IMR-90 (cell line): ENCODE measurements around the gene RFT1. TPM values are rescaled to one million over a fixed set of nuclear protein-coding genes. Genes with fewer than 3 reads are reported as not detected.

ENCODE experiments used
- ATAC-seq: fragments of 200-7000 bp; cut with Tn5 transposase; 2 replicates; pipeline ENCODE4 v1.9.1; 2020; ENCODE audit warnings: low read depth, mild to moderate bottlenecking, moderate library complexity
- BruUV-seq: library from RNA; stranded (reverse); fragments of 400-500 nt; replicated peaks from 2 replicates; lab custom pipeline; 2021; lab: Mats Ljungman, UMichigan
- CTCF ChIA-PET: fragments of 300-600 bp; formaldehyde crosslinking; extraction: SDS; loops from one replicate; lab custom pipeline; 2021; ENCODE audit warnings: antibody characterized with exemption; lab: Yijun Ruan, JAX
- POLR2A ChIA-PET: fragments of 300-600 bp; sonication (Branson Sonifier 250); formaldehyde crosslinking; loops from one replicate; lab custom pipeline; 2022; ENCODE audit warnings: antibody characterized with exemption; ENCODE audit not compliant: unreplicated experiment; lab: Charles Lee
- DNase-seq: peaks from one replicate; pipeline ENCODE4 v3.0.0; 2013
- H2AFZ ChIP-seq: replicated peaks from 2 replicates; pipeline ENCODE3; 2013; ENCODE audit warnings: low read length, mild to moderate bottlenecking; ENCODE audit not compliant: poor library complexity
- H2AK5ac ChIP-seq: 2 replicates; pipeline ENCODE4 v1.6.1; 2013; ENCODE audit warnings: low read depth, low read length, inconsistent platforms
- H2AK9ac ChIP-seq: replicated peaks from 2 replicates; pipeline ENCODE3; 2013; ENCODE audit warnings: mild to moderate bottlenecking, low read depth, low read length, moderate library complexity; ENCODE audit not compliant: poor library complexity
- H2BK120ac ChIP-seq: 2 replicates; pipeline ENCODE4 v1.6.1; 2013; ENCODE audit warnings: low read depth, low read length, inconsistent platforms
- H2BK15ac ChIP-seq: 3 replicates; pipeline ENCODE4 v1.6.1; 2013; ENCODE audit warnings: low read depth, low read length, inconsistent platforms
- H2BK20ac ChIP-seq: 2 replicates; pipeline ENCODE4 v1.6.1; 2013; ENCODE audit warnings: low read depth, mild to moderate bottlenecking, inconsistent platforms, low read length, moderate library complexity
- H2BK5ac ChIP-seq: 2 replicates; pipeline ENCODE4 v1.6.1; 2013; ENCODE audit warnings: mild to moderate bottlenecking, low read depth, low read length, inconsistent platforms; ENCODE audit not compliant: poor library complexity, severe bottlenecking
- H3K14ac ChIP-seq: replicated peaks from 2 replicates; pipeline ENCODE4 v1.6.1; 2013; ENCODE audit warnings: low read depth, low read length, inconsistent platforms
- H3K18ac ChIP-seq: 2 replicates; pipeline ENCODE4 v1.6.1; 2013; ENCODE audit warnings: low read depth, low read length, control low read depth
- H3K23ac ChIP-seq: 2 replicates; pipeline ENCODE4 v1.6.1; 2013; ENCODE audit warnings: low read depth, low read length, inconsistent platforms
- H3K27ac ChIP-seq: 2 replicates; pipeline ENCODE4 v1.5.1; 2013; ENCODE audit warnings: mild to moderate bottlenecking, control low read depth, low read length; ENCODE audit not compliant: insufficient read depth
- H3K27me3 ChIP-seq: 2 replicates; pipeline ENCODE4 v1.6.1; 2013; ENCODE audit warnings: low read length; ENCODE audit not compliant: control insufficient read depth, insufficient read depth
- H3K36me3 ChIP-seq: 2 replicates; pipeline ENCODE4 v1.6.1; 2013; ENCODE audit warnings: low read length, mixed read lengths; ENCODE audit not compliant: control insufficient read depth, insufficient read depth
- H3K4ac ChIP-seq: 2 replicates; pipeline ENCODE4 v1.6.1; 2013; ENCODE audit warnings: low read depth, low read length, inconsistent platforms
- H3K4me1 ChIP-seq: 2 replicates; pipeline ENCODE4 v1.6.1; 2013; ENCODE audit warnings: low read length, mixed read lengths; ENCODE audit not compliant: control insufficient read depth, insufficient read depth
- H3K4me2 ChIP-seq: 2 replicates; pipeline ENCODE4 v1.6.1; 2013; ENCODE audit warnings: low read depth, mild to moderate bottlenecking, control low read depth, low read length, moderate library complexity
- H3K4me3 ChIP-seq: 2 replicates; pipeline ENCODE4 v1.5.1; 2013; ENCODE audit warnings: low read depth, mild to moderate bottlenecking, control low read depth, low read length, moderate library complexity; ENCODE audit not compliant: insufficient read depth
- H3K56ac ChIP-seq: 2 replicates; pipeline ENCODE4 v1.6.1; 2013; ENCODE audit warnings: low read length, inconsistent platforms; ENCODE audit not compliant: insufficient read depth; ENCODE audit errors: extremely low read depth
- H3K79me1 ChIP-seq, 2 experiments: 2 replicates each; pipeline ENCODE4 v1.6.1; 2013; ENCODE audit warnings: low read length in 2 of 2, inconsistent platforms in 1 of 2, low read depth in 1 of 2
- H3K9ac ChIP-seq: 2 replicates; pipeline ENCODE4 v1.6.1; 2013; ENCODE audit warnings: low read depth, low read length, control low read depth
- H3K9me1 ChIP-seq: 2 replicates; pipeline ENCODE4 v1.6.1; 2013; ENCODE audit warnings: low read length, inconsistent platforms; ENCODE audit not compliant: insufficient read depth
- H3K9me3 ChIP-seq: 2 replicates; pipeline ENCODE4 v1.6.1; 2013; ENCODE audit warnings: low read length; ENCODE audit not compliant: control insufficient read depth, insufficient read depth
- H4K20me1 ChIP-seq: 2 replicates; pipeline ENCODE4 v1.6.1; 2013; ENCODE audit warnings: low read length, inconsistent platforms; ENCODE audit not compliant: insufficient read depth
- H4K5ac ChIP-seq: 2 replicates; pipeline ENCODE4 v1.6.1; 2013; ENCODE audit warnings: mild to moderate bottlenecking, low read depth, low read length, control low read depth
- H4K8ac ChIP-seq, 2 experiments: 2 replicates each; pipeline ENCODE4 v1.6.1; 2013; ENCODE audit warnings: low read depth in 2 of 2, low read length in 2 of 2, control low read depth in 1 of 2, inconsistent platforms in 1 of 2
- H4K91ac ChIP-seq: 2 replicates; pipeline ENCODE4 v1.6.1; 2013; ENCODE audit warnings: low read depth, low read length, inconsistent platforms; ENCODE audit not compliant: insufficient read depth
- BHLHE40 ChIP-seq: fragments of 150-350 bp; IDR thresholded peaks from 2 replicates; pipeline ENCODE4 v1.6.1; 2016; ENCODE audit warnings: mild to moderate bottlenecking, low read depth, low read length
- CEBPB ChIP-seq: IDR thresholded peaks from 2 replicates; pipeline ENCODE4 v1.6.1; 2012; ENCODE audit warnings: low read depth, low read length, improper control_type of control experiment
- CHD1 ChIP-seq: IDR thresholded peaks from 2 replicates; pipeline ENCODE4 v1.6.1; 2012; ENCODE audit warnings: low read depth, low read length, improper control_type of control experiment
- FOS ChIP-seq: fragments of 150-350 bp; IDR thresholded peaks from 2 replicates; pipeline ENCODE4 v1.6.1; 2016; ENCODE audit warnings: low read depth, low read length
- MAFK ChIP-seq: IDR thresholded peaks from 2 replicates; pipeline ENCODE4 v1.6.1; 2012; ENCODE audit warnings: low read depth, low read length, improper control_type of control experiment
- MAZ ChIP-seq: IDR thresholded peaks from 2 replicates; pipeline ENCODE4 v1.6.1; 2012; ENCODE audit warnings: low read depth, mild to moderate bottlenecking, low read length, improper control_type of control experiment, moderate library complexity, borderline replicate concordance
- MXI1 ChIP-seq: IDR thresholded peaks from 2 replicates; pipeline ENCODE4 v1.6.1; 2012; ENCODE audit warnings: low read depth, mild to moderate bottlenecking, low read length, moderate library complexity, borderline replicate concordance
- NFE2L2 ChIP-seq: fragments of 150-350 bp; IDR thresholded peaks from 2 replicates; pipeline ENCODE4 v1.6.1; 2016; ENCODE audit warnings: low read depth, mild to moderate bottlenecking, low read length
- POLR2A ChIP-seq: IDR thresholded peaks from 2 replicates; pipeline ENCODE4 v1.6.1; 2012; ENCODE audit warnings: mild to moderate bottlenecking, low read depth, low read length
- RAD21 ChIP-seq: IDR thresholded peaks from 2 replicates; pipeline ENCODE4 v1.6.1; 2012; ENCODE audit warnings: low read length, improper control_type of control experiment
- RCOR1 ChIP-seq: IDR thresholded peaks from 2 replicates; pipeline ENCODE4 v1.6.1; 2012; ENCODE audit warnings: mild to moderate bottlenecking, low read length, improper control_type of control experiment; ENCODE audit not compliant: insufficient replicate concordance
- RFX5 ChIP-seq: IDR thresholded peaks from 2 replicates; pipeline ENCODE4 v1.8.0; 2012; ENCODE audit warnings: low read depth, mild to moderate bottlenecking, low read length, moderate library complexity
- SMC3 ChIP-seq: fragments of 150-350 bp; IDR thresholded peaks from 2 replicates; pipeline ENCODE4 v1.6.1; 2016; ENCODE audit warnings: low read depth, mild to moderate bottlenecking, antibody characterized with exemption, low read length, moderate library complexity
- WGBS, 2 experiments: methylation state at CpG; one replicate each; pipeline versions ENCODE4 v1.1.5 to v1.1.7; 2013; ENCODE audit warnings: missing lambda C conversion rate in 2 of 2; ENCODE audit not compliant: insufficient read length in 1 of 2; ENCODE audit errors: extremely low coverage in 2 of 2; 5-methylcytosine and 5-hydroxymethylcytosine counted together
- dilution Hi-C: fragments of 300-500 bp; cut with HindIII; formaldehyde crosslinking; loops from one replicate; pipeline ENCODE4 v1.14.3; 2018; ENCODE audit warnings: low sequenced_read_pairs; ENCODE audit not compliant: unreplicated experiment
- in situ Hi-C: fragments of 300-500 bp; cut with MboI; formaldehyde crosslinking; loops from 3 replicates; pipeline ENCODE4 v1.14.3; 2019; ENCODE audit warnings: low sequenced_read_pairs, inconsistent platforms, mixed read lengths
- intact Hi-C: fragments of 100-400 bp; cut with micrococcal nuclease; formaldehyde crosslinking; loops from 2 replicates; pipeline ENCODE4 v1.10.0; 2022
- polyA plus RNA-seq, 3 experiments: library from polyadenylated mRNA; depleted of rRNA; stranded (reverse); fragments of >200 nt; gene quantifications; 2 replicates each; pipeline ENCODE4 v1.2.3, GENCODE V29; 2012; ENCODE audit warnings: low replicate concordance in 1 of 3
- total RNA-seq: library from RNA; depleted of rRNA; stranded (reverse); fragments of >200 nt; gene quantifications from 2 replicates; pipeline ENCODE4 v1.2.3, GENCODE V29; 2012
- TF ChIP-seq, protein P1 (sequence below): fragments of 150-350 bp; IDR thresholded peaks from 2 replicates; pipeline ENCODE4 v1.6.1; 2016; ENCODE audit warnings: low read depth, mild to moderate bottlenecking, low read length, moderate library complexity, borderline replicate concordance
- TF ChIP-seq, protein P2 (sequence below): conservative IDR thresholded peaks from 2 replicates; pipeline ENCODE4 v1.5.1; 2012; ENCODE audit warnings: mild to moderate bottlenecking, low read depth, low read length, improper control_type of control experiment
- TF ChIP-seq, protein P3 (sequence below): fragments of 150-350 bp; IDR thresholded peaks from 2 replicates; pipeline ENCODE4 v1.6.1; 2017; ENCODE audit warnings: mild to moderate bottlenecking, antibody characterized with exemption, low read length, low read depth

The RFT1 gene
- total and polyA plus RNA-seq, 2 of the 4 experiments (the other 2 are of a cell fraction) = 14.5 to 23.5 TPM

DNA sequence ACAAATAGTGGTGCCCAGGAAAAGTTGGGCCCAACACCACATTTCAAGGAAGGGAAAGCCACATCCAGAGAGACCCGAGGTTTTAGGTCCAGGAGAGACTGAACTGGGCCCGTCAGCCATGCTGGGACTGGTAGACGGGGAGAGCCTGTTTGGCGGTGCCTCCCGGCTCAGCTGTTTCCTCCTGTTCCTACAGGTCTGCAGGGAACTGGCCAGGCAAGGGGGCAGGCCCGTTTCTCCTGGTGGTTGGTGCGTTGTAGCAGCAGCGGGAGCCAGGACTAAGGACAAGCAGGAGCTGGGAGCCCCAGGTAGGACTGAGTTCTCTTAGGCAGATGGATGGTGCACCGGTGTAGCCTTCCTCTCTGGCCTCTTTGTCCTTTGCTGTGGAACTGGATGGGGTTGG lies 34.7 kb upstream of the RFT1 start:
- H3K27ac ChIP-seq = no peak overlapping the region
- H2AK5ac ChIP-seq = no peak overlapping the region
- H4K91ac ChIP-seq = no peak overlapping the region
- ATAC-seq (no peak), DNase-seq (no peak)
- H2AK9ac ChIP-seq = no peak overlapping the region
- H3K4me3 ChIP-seq = no peak overlapping the region
- no TSS peak for BruUV-seq
- H3K4ac ChIP-seq = no peak overlapping the region
- dilution Hi-C loops (no loop called here), intact Hi-C loops (no loop called here), in situ Hi-C loops (no loop called here)
- no peak overlapping the region for H3K56ac ChIP-seq
- no peak overlapping the region for H2BK20ac ChIP-seq
- no peak overlapping the region for H3K9ac ChIP-seq
- H4K8ac ChIP-seq = no peak overlapping the region
- H3K4me1 ChIP-seq = peaks cover 21% of the 10 kb centered on the region
- H2BK15ac ChIP-seq = no peak overlapping the region
- H3K9me3 ChIP-seq = no peaks in the 10 kb centered on the region
- no peak overlapping the region for H3K14ac ChIP-seq
- no peak overlapping the region for H2BK120ac ChIP-seq
- H3K18ac ChIP-seq = no peak overlapping the region
- 76% methylated on average over 5 of the region's 9 CpGs; no CpG with 5 or more reads in 1 of the 2 experiments for whole genome bisulfite sequencing, 2 experiments
- no peak for TF ChIP-seq MAZ
- TF ChIP-seq, protein P1, sequence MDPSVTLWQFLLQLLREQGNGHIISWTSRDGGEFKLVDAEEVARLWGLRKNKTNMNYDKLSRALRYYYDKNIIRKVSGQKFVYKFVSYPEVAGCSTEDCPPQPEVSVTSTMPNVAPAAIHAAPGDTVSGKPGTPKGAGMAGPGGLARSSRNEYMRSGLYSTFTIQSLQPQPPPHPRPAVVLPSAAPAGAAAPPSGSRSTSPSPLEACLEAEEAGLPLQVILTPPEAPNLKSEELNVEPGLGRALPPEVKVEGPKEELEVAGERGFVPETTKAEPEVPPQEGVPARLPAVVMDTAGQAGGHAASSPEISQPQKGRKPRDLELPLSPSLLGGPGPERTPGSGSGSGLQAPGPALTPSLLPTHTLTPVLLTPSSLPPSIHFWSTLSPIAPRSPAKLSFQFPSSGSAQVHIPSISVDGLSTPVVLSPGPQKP = no peak
- no peak for TF ChIP-seq MAFK
- TF ChIP-seq RFX5 = no peak
- TF ChIP-seq RCOR1 = no peak
- TF ChIP-seq MXI1 = no peak
- TF ChIP-seq NFE2L2 = no peak
- TF ChIP-seq CHD1 = no peak
- no peak for TF ChIP-seq POLR2A
- TF ChIP-seq, protein P2, sequence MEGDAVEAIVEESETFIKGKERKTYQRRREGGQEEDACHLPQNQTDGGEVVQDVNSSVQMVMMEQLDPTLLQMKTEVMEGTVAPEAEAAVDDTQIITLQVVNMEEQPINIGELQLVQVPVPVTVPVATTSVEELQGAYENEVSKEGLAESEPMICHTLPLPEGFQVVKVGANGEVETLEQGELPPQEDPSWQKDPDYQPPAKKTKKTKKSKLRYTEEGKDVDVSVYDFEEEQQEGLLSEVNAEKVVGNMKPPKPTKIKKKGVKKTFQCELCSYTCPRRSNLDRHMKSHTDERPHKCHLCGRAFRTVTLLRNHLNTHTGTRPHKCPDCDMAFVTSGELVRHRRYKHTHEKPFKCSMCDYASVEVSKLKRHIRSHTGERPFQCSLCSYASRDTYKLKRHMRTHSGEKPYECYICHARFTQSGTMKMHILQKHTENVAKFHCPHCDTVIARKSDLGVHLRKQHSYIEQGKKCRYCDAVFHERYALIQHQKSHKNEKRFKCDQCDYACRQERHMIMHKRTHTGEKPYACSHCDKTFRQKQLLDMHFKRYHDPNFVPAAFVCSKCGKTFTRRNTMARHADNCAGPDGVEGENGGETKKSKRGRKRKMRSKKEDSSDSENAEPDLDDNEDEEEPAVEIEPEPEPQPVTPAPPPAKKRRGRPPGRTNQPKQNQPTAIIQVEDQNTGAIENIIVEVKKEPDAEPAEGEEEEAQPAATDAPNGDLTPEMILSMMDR = no peak
- no peak for TF ChIP-seq FOS
- TF ChIP-seq CEBPB = no peak
- TF ChIP-seq SMC3 = no peak
- no peak for TF ChIP-seq RAD21
- TF ChIP-seq, protein P3, sequence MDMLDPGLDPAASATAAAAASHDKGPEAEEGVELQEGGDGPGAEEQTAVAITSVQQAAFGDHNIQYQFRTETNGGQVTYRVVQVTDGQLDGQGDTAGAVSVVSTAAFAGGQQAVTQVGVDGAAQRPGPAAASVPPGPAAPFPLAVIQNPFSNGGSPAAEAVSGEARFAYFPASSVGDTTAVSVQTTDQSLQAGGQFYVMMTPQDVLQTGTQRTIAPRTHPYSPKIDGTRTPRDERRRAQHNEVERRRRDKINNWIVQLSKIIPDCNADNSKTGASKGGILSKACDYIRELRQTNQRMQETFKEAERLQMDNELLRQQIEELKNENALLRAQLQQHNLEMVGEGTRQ = no peak
- TF ChIP-seq BHLHE40 = no peak
- ChIA-PET POLR2A (no interaction called here), CTCF (no interaction called here)
- H2BK5ac ChIP-seq = no peak overlapping the region
- no peak overlapping the region for H2AFZ ChIP-seq
- peaks cover 26% of the 10 kb centered on the region for H3K9me1 ChIP-seq
- 0 out of 2 replicates have a peak, but pooled peaks cover 2% of the 10 kb centered on the region for H3K36me3 ChIP-seq
- peaks cover 22 to 66% of the 10 kb centered on the region in 2 experiments for H3K79me1 ChIP-seq
- H4K20me1 ChIP-seq = peaks cover 13% of the 10 kb centered on the region; the same call in 1 of the 2 replicates
- no peaks in the 10 kb centered on the region for H3K27me3 ChIP-seq
- no peak overlapping the region for H3K23ac ChIP-seq
- no peak overlapping the region for H3K4me2 ChIP-seq
- no peak overlapping the region for H4K5ac ChIP-seq
